ENCODE results near the gene BCOR.

GRCh38 chrX:40068048-40068447 is 29.7 kb downstream of the BCOR start:
- TF ChIP-seq EGR1 (IDR thresholded peaks at IDR 0.05) (no peak), USF1 (IDR thresholded peaks at IDR 0.05) (no peak), REST (IDR thresholded peaks at IDR 0.05; ENCODE audit: low read depth) (no peak), TAF1 (IDR thresholded peaks at IDR 0.05; ENCODE audit: low read depth) (no peak), FOXM1 (IDR thresholded peaks at IDR 0.05; ENCODE audit: borderline replicate concordance, low read depth) (no peak), ZBTB7A (IDR thresholded peaks at IDR 0.05; ENCODE audit: low read depth) (no peak), EP300 (IDR thresholded peaks at IDR 0.05; ENCODE audit: borderline replicate concordance) (no peak), CREB1 (IDR thresholded peaks at IDR 0.05; ENCODE audit: low read depth) (no peak), RAD21 (IDR thresholded peaks at IDR 0.05; ENCODE audit: low read depth) (no peak)

Data from Ishikawa (cell line).